ENCODE results near the gene GNAT3.

The GNAT3 gene

DNA sequence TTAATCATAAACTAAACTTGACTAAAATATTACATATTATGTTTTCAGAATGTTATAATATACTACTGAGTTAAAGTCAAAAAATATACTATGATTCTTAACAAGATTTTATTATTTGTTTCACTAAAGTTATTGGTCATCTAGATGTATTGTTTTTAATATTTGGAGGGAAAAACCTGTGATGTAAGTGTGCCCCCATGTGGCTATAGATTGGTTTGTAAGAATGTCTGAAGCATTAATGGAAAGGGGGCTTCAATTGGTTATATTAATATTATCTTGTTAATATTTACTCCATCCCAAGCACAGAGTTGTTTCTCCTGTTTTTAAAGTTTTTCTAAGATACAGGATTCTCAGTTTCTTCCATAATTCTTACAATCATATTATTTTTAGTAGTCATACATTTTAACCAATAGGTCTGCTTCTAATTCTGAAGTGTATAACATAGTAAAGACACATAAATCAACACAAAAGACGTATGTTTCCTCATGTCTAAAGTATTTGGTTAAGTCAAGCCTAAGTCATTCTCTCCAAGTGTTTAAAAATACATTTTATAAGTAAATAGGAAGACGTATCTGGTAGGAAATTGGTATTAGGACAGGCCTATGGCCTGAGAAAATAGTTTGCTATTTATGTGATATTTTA lies 58.0 kb downstream of the GNAT3 start:
- H3K4ac ChIP-seq (ENCODE audit: low read depth, low read length): no peak overlapping the region
- H3K4me2 ChIP-seq (ENCODE audit: low read length): no peak overlapping the region
- H2BK5ac ChIP-seq (ENCODE audit: low read depth, low read length, poor library complexity): no peak overlapping the region
- H3K27ac ChIP-seq (ENCODE audit: low read depth, low read length): no peak overlapping the region
- H3K18ac ChIP-seq (ENCODE audit: low read length): no peak overlapping the region
- H3K23ac ChIP-seq (ENCODE audit: low read length): no peak overlapping the region
- no peak overlapping the region for H3K14ac ChIP-seq (ENCODE audit: low read length)
- H3K36me3 ChIP-seq (ENCODE audit: control insufficient read depth in 1 of 2, insufficient read depth in 2 of 2, low read length in 2 of 2): no peaks in the 10 kb centered on the region
- no CpG with 5 or more reads among the region's 2 CpGs for WGBS (ENCODE audit: extremely low coverage, insufficient coverage, insufficient read length)
- no peaks in the 10 kb centered on the region for H3K79me2 ChIP-seq (ENCODE audit: control insufficient read depth, insufficient read depth, low read length, poor library complexity)
- H4K12ac ChIP-seq (ENCODE audit: low read depth, low read length): no peak overlapping the region
- H2AK5ac ChIP-seq (ENCODE audit: low read length): no peak overlapping the region
- H4K91ac ChIP-seq (ENCODE audit: low read depth, low read length): no peak overlapping the region
- no peaks in the 10 kb centered on the region for H3K27me3 ChIP-seq (ENCODE audit: insufficient read depth, low read length)
- no peak overlapping the region for H2AFZ ChIP-seq (ENCODE audit: insufficient read depth, low read length, poor library complexity)
- H3K9me3 ChIP-seq (ENCODE audit: insufficient read depth, low read depth, low read length): no peaks in the 10 kb centered on the region
- H2BK12ac ChIP-seq (ENCODE audit: low read length): no peak overlapping the region
- no peaks in the 10 kb centered on the region for H3K4me1 ChIP-seq (ENCODE audit: control insufficient read depth in 1 of 2, insufficient read depth in 2 of 2, low read length in 2 of 2)
- H3K9ac ChIP-seq (ENCODE audit: low read length): no peak overlapping the region
- DNase-seq: peak in 1 of 2 donors; percentile 22
- no peak overlapping the region for H4K8ac ChIP-seq (ENCODE audit: low read depth, low read length)
- no peaks in the 10 kb centered on the region for H3K79me1 ChIP-seq (ENCODE audit: low read length)
- no peak overlapping the region for H3K4me3 ChIP-seq (ENCODE audit: low read depth, low read length)
- H2BK120ac ChIP-seq (ENCODE audit: insufficient read depth, low read length, poor library complexity): no peak overlapping the region

DNA sequence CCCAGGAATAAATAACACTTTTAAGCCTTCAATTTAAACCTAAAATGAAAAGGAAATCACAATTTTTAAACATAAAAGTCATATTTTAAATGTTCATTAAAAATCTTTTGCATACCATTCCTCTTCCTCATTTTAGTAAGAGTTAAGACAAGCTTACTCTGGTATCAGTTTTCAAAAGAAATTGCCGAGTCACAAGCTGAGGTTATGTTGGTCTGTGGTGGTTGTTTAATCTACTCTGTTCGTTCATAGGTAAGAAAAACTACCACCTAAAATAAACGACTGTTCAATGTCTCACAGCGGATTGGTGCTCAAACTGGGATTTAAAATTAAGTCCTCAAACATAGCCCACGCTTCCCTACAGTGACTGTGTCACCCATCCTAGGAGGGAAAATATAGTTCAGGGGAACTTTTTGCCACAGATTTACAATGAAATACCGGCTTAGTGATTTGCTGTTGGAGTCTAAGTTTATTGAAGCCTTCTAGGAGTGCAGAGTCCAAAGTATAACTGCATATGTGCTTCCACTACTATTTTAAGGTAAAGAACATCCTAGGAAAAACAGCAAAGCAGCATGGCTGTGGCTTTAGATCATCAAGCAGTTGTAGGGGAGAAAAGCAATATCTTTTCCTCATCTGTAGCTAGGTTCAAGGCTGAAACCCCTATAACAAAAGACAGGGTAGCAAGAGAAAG lies 61.1 kb downstream of the GNAT3 start:
- H4K12ac ChIP-seq (ENCODE audit: low read depth, low read length): no peak overlapping the region
- DNase-seq: no peak
- H3K79me2 ChIP-seq (ENCODE audit: control insufficient read depth, insufficient read depth, low read length, poor library complexity): no peaks in the 10 kb centered on the region
- no peak overlapping the region for H2AFZ ChIP-seq (ENCODE audit: insufficient read depth, low read length, poor library complexity)
- no CpG with 5 or more reads among the region's 6 CpGs for WGBS (ENCODE audit: extremely low coverage, insufficient coverage, insufficient read length)
- H3K9me3 ChIP-seq (ENCODE audit: insufficient read depth, low read depth, low read length): no peaks in the 10 kb centered on the region
- H3K36me3 ChIP-seq (ENCODE audit: control insufficient read depth in 1 of 2, insufficient read depth in 2 of 2, low read length in 2 of 2): no peaks in the 10 kb centered on the region
- H3K4ac ChIP-seq (ENCODE audit: low read depth, low read length): no peak overlapping the region
- no peak overlapping the region for H3K9ac ChIP-seq (ENCODE audit: low read length)
- peak overlapping the region; percentile 31 for H2BK12ac ChIP-seq (ENCODE audit: low read length)
- no peaks in the 10 kb centered on the region for H3K27me3 ChIP-seq (ENCODE audit: insufficient read depth, low read length)
- no peak overlapping the region for H3K27ac ChIP-seq (ENCODE audit: low read depth, low read length)
- H3K4me2 ChIP-seq (ENCODE audit: low read length): no peak overlapping the region
- H3K4me3 ChIP-seq (ENCODE audit: low read depth, low read length): no peak overlapping the region
- H2BK120ac ChIP-seq (ENCODE audit: insufficient read depth, low read length, poor library complexity): no peak overlapping the region
- no peaks in the 10 kb centered on the region for H3K79me1 ChIP-seq (ENCODE audit: low read length)
- H4K8ac ChIP-seq (ENCODE audit: low read depth, low read length): no peak overlapping the region
- H3K18ac ChIP-seq (ENCODE audit: low read length): no peak overlapping the region
- no peak overlapping the region for H3K23ac ChIP-seq (ENCODE audit: low read length)
- no peak overlapping the region for H2AK5ac ChIP-seq (ENCODE audit: low read length)
- H3K14ac ChIP-seq (ENCODE audit: low read length): no peak overlapping the region
- H2BK5ac ChIP-seq (ENCODE audit: low read depth, low read length, poor library complexity): no peak overlapping the region
- no peaks in the 10 kb centered on the region for H3K4me1 ChIP-seq (ENCODE audit: control insufficient read depth in 1 of 2, insufficient read depth in 2 of 2, low read length in 2 of 2)
- H4K91ac ChIP-seq (ENCODE audit: low read depth, low read length): no peak overlapping the region

DNA sequence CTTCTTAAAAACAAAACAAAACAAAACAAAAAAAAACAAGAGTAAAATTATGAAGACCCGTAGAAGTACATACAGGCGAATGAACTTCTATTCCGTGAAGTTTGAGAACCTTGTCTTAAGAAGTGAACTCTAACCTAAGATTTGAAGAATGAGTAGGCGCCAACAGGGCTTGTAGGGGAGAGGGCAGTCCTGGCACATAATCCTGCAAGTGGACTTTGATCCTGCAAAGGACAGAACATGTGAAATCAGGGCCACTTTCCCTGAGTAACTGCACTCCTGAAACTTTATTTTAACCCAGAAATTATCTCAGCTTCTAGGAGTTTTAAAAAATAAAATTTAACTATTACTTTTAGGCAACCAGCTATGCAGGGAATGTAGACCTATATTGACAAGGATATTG lies 62.0 kb downstream of the GNAT3 start:
- no peak overlapping the region for H3K23ac ChIP-seq (ENCODE audit: low read length)
- no CpG with 5 or more reads among the region's 4 CpGs for WGBS (ENCODE audit: extremely low coverage, insufficient coverage, insufficient read length)
- no peak overlapping the region for H4K91ac ChIP-seq (ENCODE audit: low read depth, low read length)
- no peak overlapping the region for H2BK12ac ChIP-seq (ENCODE audit: low read length)
- H3K36me3 ChIP-seq (ENCODE audit: control insufficient read depth in 1 of 2, insufficient read depth in 2 of 2, low read length in 2 of 2): no peaks in the 10 kb centered on the region
- no peak overlapping the region for H4K8ac ChIP-seq (ENCODE audit: low read depth, low read length)
- no peaks in the 10 kb centered on the region for H3K79me2 ChIP-seq (ENCODE audit: control insufficient read depth, insufficient read depth, low read length, poor library complexity)
- H3K4me2 ChIP-seq (ENCODE audit: low read length): no peak overlapping the region
- DNase-seq: no peak
- no peaks in the 10 kb centered on the region for H3K27me3 ChIP-seq (ENCODE audit: insufficient read depth, low read length)
- no peak overlapping the region for H2BK5ac ChIP-seq (ENCODE audit: low read depth, low read length, poor library complexity)
- H2BK120ac ChIP-seq (ENCODE audit: insufficient read depth, low read length, poor library complexity): no peak overlapping the region
- no peak overlapping the region for H4K12ac ChIP-seq (ENCODE audit: low read depth, low read length)
- H3K9ac ChIP-seq (ENCODE audit: low read length): no peak overlapping the region
- no peak overlapping the region for H2AK5ac ChIP-seq (ENCODE audit: low read length)
- H3K14ac ChIP-seq (ENCODE audit: low read length): no peak overlapping the region
- H3K9me3 ChIP-seq (ENCODE audit: insufficient read depth, low read depth, low read length): no peaks in the 10 kb centered on the region
- no peak overlapping the region for H2AFZ ChIP-seq (ENCODE audit: insufficient read depth, low read length, poor library complexity)
- no peaks in the 10 kb centered on the region for H3K79me1 ChIP-seq (ENCODE audit: low read length)
- H3K18ac ChIP-seq (ENCODE audit: low read length): no peak overlapping the region
- no peaks in the 10 kb centered on the region for H3K4me1 ChIP-seq (ENCODE audit: control insufficient read depth in 1 of 2, insufficient read depth in 2 of 2, low read length in 2 of 2)
- no peak overlapping the region for H3K4ac ChIP-seq (ENCODE audit: low read depth, low read length)
- H3K27ac ChIP-seq (ENCODE audit: low read depth, low read length): no peak overlapping the region
- no peak overlapping the region for H3K4me3 ChIP-seq (ENCODE audit: low read depth, low read length)

DNA sequence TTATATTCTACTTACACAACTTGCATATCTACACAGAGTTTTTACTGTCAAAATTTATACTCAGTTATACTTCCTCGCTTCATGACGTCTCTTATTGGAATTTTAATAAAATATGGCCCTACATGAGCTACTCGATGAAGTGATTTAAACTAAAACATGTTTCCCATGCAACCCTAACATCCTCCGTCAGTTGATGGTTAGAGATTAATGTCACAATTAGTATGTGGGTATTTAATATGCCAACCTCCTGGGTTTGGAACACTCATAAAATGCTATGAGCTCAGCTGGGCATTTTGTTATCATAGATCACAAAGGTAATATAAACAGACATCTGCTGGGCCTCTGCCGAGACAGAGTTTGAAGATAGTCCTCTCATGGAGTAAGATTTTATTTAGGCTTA lies 66.5 kb downstream of the GNAT3 start:
- Histone ChIP-seq H3K27ac (ENCODE audit: low read depth, low read length) (no peak overlapping the region), H3K36me3 (ENCODE audit: control insufficient read depth in 1 of 2, insufficient read depth in 2 of 2, low read length in 2 of 2) (no peaks in the 10 kb centered on the region), H2BK120ac (ENCODE audit: insufficient read depth, low read length, poor library complexity) (no peak overlapping the region), H3K9ac (ENCODE audit: low read length) (no peak overlapping the region), H3K4me1 (ENCODE audit: control insufficient read depth in 1 of 2, insufficient read depth in 2 of 2, low read length in 2 of 2) (no peaks in the 10 kb centered on the region), H3K18ac (ENCODE audit: low read length) (no peak overlapping the region), H3K79me2 (ENCODE audit: control insufficient read depth, insufficient read depth, low read length, poor library complexity) (no peaks in the 10 kb centered on the region), H3K4me3 (ENCODE audit: low read depth, low read length) (no peak overlapping the region), H4K12ac (ENCODE audit: low read depth, low read length) (no peak overlapping the region), H3K23ac (ENCODE audit: low read length) (no peak overlapping the region), H4K8ac (ENCODE audit: low read depth, low read length) (no peak overlapping the region), H3K14ac (ENCODE audit: low read length) (no peak overlapping the region), H3K79me1 (ENCODE audit: low read length) (no peaks in the 10 kb centered on the region), H3K4ac (ENCODE audit: low read depth, low read length) (no peak overlapping the region), H3K4me2 (ENCODE audit: low read length) (no peak overlapping the region), H3K27me3 (ENCODE audit: insufficient read depth, low read length) (no peaks in the 10 kb centered on the region), H4K91ac (ENCODE audit: low read depth, low read length) (no peak overlapping the region), H2BK5ac (ENCODE audit: low read depth, low read length, poor library complexity) (no peak overlapping the region), H2AFZ (ENCODE audit: insufficient read depth, low read length, poor library complexity) (no peak overlapping the region), H3K9me3 (ENCODE audit: insufficient read depth, low read depth, low read length) (no peaks in the 10 kb centered on the region), H2BK12ac (ENCODE audit: low read length) (no peak overlapping the region), H2AK5ac (ENCODE audit: low read length) (no peak overlapping the region)
- DNase-seq: no peak
- no CpG with 5 or more reads among the region's 5 CpGs for WGBS (ENCODE audit: extremely low coverage, insufficient coverage, insufficient read length)
